Caco-2 (cell line): ENCODE measurements around the gene TTLL11. TPM values are rescaled to one million over a fixed set of nuclear protein-coding genes. Genes with fewer than 3 reads are reported as not detected.

Experiments
- BruUV-seq: library from RNA; stranded (reverse); fragments of 400-500 nt; replicated peaks from 2 replicates; lab custom pipeline; 2021; lab: Mats Ljungman, UMichigan
- CTCF ChIA-PET: fragments of 300-600 bp; sonication (Branson Sonifier 250); formaldehyde crosslinking; loops from one replicate; lab custom pipeline; 2022; ENCODE audit warnings: antibody characterized with exemption; lab: Charles Lee
- POLR2A ChIA-PET: fragments of 300-600 bp; sonication (Branson Sonifier 250); formaldehyde crosslinking; loops from one replicate; lab custom pipeline; 2022; ENCODE audit warnings: antibody characterized with exemption; lab: Charles Lee
- DNase-seq, 2 experiments: peaks; one replicate each; pipeline versions ENCODE4 v3.0.0 to v3.0.0-alpha.2; 2020 to 2022
- H3K27me3 ChIP-seq: replicated peaks from 2 replicates; pipeline ENCODE4 v1.6.0; 2011; ENCODE audit warnings: low read length; ENCODE audit not compliant: control insufficient read depth, insufficient read depth
- H3K36me3 ChIP-seq: 2 replicates; pipeline ENCODE4 v1.5.1; 2011; ENCODE audit warnings: low read length; ENCODE audit not compliant: control insufficient read depth, insufficient read depth
- H3K4me1 ChIP-seq: fragments of 250-450 bp; sonication (Bioruptor Pico); 2 replicates; pipeline ENCODE4 v1.5.1; 2020; ENCODE audit warnings: mild to moderate bottlenecking
- H3K4me3 ChIP-seq: 2 replicates; pipeline ENCODE4 v1.5.1; 2011; ENCODE audit warnings: low read depth, mild to moderate bottlenecking, control low read depth, low read length
- H3K9me3 ChIP-seq: fragments of 250-450 bp; sonication (Bioruptor Pico); 2 replicates; pipeline ENCODE4 v1.5.1; 2020; ENCODE audit warnings: mild to moderate bottlenecking, moderate library complexity
- H3K27ac Mint-ChIP-seq: one replicate; pipeline ENCODE4 v1.8.0; 2022; ENCODE audit warnings: mixed read lengths; ENCODE audit not compliant: unreplicated experiment
- H3K27me3 Mint-ChIP-seq: one replicate; pipeline ENCODE4 v1.8.0; 2022; ENCODE audit warnings: mixed read lengths; ENCODE audit not compliant: insufficient read depth, unreplicated experiment
- H3K36me3 Mint-ChIP-seq: one replicate; pipeline ENCODE4 v1.8.0; 2022; ENCODE audit warnings: mild to moderate bottlenecking, mixed read lengths; ENCODE audit not compliant: insufficient read depth, unreplicated experiment
- H3K4me1 Mint-ChIP-seq: one replicate; pipeline ENCODE4 v1.8.0; 2022; ENCODE audit warnings: low read depth, mixed read lengths; ENCODE audit not compliant: unreplicated experiment
- H3K4me3 Mint-ChIP-seq: one replicate; pipeline ENCODE4 v1.8.0; 2022; ENCODE audit warnings: mild to moderate bottlenecking, moderate library complexity, mixed read lengths; ENCODE audit not compliant: unreplicated experiment
- H3K9me3 Mint-ChIP-seq: one replicate; pipeline ENCODE4 v1.8.0; 2022; ENCODE audit warnings: mixed read lengths; ENCODE audit not compliant: unreplicated experiment
- CTCF ChIP-seq, 2 experiments: fragments of 200-600 bp in 1 of 2; IDR thresholded peaks; 1 replicate in 1 of 2; 2 replicates in 1 of 2; pipeline versions ENCODE4 v1.5.1 to v1.8.0; 2011 to 2022; ENCODE audit warnings: antibody characterized with exemption in 1 of 2, control low read depth in 1 of 2, inconsistent platforms in 1 of 2, low read depth in 1 of 2, low read length in 1 of 2, mild to moderate bottlenecking in 1 of 2, moderate library complexity in 1 of 2; ENCODE audit not compliant: insufficient read depth in 1 of 2, severe bottlenecking in 1 of 2, unreplicated experiment in 1 of 2
- intact Hi-C: fragments of 100-400 bp; cut with micrococcal nuclease; formaldehyde crosslinking; loops from one replicate; pipeline ENCODE4 v1.10.0; 2022; ENCODE audit not compliant: unreplicated experiment
- total RNA-seq: library from RNA; stranded (reverse); gene quantifications from 2 replicates; pipeline ENCODE4 v1.2.3, GENCODE V29; 2022

The TTLL11 gene
- total RNA-seq, 1 experiment from 2014 or later = 4.4 TPM

- H3K4me1 ChIP-seq = peaks cover 18% of the 10 kb centered on the region
- Mint-ChIP-seq H3K4me3 (no peak overlapping the region), H3K27me3 (no peaks in the 10 kb centered on the region), H3K36me3 (no peaks in the 10 kb centered on the region), H3K9me3 (no peaks in the 10 kb centered on the region), H3K4me1 (peaks cover 17% of the 10 kb centered on the region), H3K27ac (no peak overlapping the region)
- H3K4me3 ChIP-seq = no peak overlapping the region
- ChIA-PET POLR2A (no interaction called here), CTCF (no interaction called here)
- no peaks in the 10 kb centered on the region for H3K9me3 ChIP-seq
- no peak for TF ChIP-seq CTCF (IDR thresholded peaks at IDR 0.05; ENCODE audit: insufficient read depth in 1 of 2, low read depth in 1 of 2, low read length in 1 of 2, severe bottlenecking in 1 of 2, unreplicated experiment in 1 of 2)
- BruUV-seq = no TSS peak
- no peaks in the 10 kb centered on the region for H3K27me3 ChIP-seq
- intact Hi-C loops = no loop called here
- H3K36me3 ChIP-seq = no peaks in the 10 kb centered on the region
- DNase-seq = no peak
Measured at GRCh38 chr9:121974421-121974820, 118.7 kb downstream of the TTLL11 start.

- no peak for DNase-seq
- POLR2A ChIA-PET = no interaction called here
- CTCF ChIA-PET = interaction anchor here (0.7 kb wide), 1 partner anchor 33 kb away, joined by 3 read pairs; no protein-coding TSS in a partner anchor
Measured at GRCh38 chr9:121972501-121972981, 120.6 kb downstream of the TTLL11 start.

GRCh38 chr9:121968056-121968455 is 125.1 kb downstream of the TTLL11 start:
- Histone ChIP-seq H3K9me3 (no peaks in the 10 kb centered on the region), H3K4me3 (no peak overlapping the region), H3K4me1 (no peaks in the 10 kb centered on the region), H3K27me3 (no peaks in the 10 kb centered on the region), H3K36me3 (no peaks in the 10 kb centered on the region)
- H3K9me3 Mint-ChIP-seq = no peaks in the 10 kb centered on the region
- no peaks in the 10 kb centered on the region for H3K4me1 Mint-ChIP-seq
- intact Hi-C loops = no loop called here
- TF ChIP-seq CTCF (IDR thresholded peaks at IDR 0.05; ENCODE audit: insufficient read depth in 1 of 2, low read depth in 1 of 2, low read length in 1 of 2, severe bottlenecking in 1 of 2, unreplicated experiment in 1 of 2) = no peak
- ChIA-PET CTCF (no interaction called here), POLR2A (no interaction called here)
- BruUV-seq = no TSS peak
- H3K36me3 Mint-ChIP-seq = no peaks in the 10 kb centered on the region
- peaks cover 3% of the 10 kb centered on the region for H3K27me3 Mint-ChIP-seq
- no peak for DNase-seq
- no peak overlapping the region for H3K4me3 Mint-ChIP-seq
- no peak overlapping the region for H3K27ac Mint-ChIP-seq

More at GRCh38 chr9:121972501-121972981, 120.6 kb downstream of the TTLL11 start:
- TF ChIP-seq CTCF (IDR thresholded peaks at IDR 0.05; ENCODE audit: insufficient read depth in 1 of 2, low read depth in 1 of 2, low read length in 1 of 2, severe bottlenecking in 1 of 2, unreplicated experiment in 1 of 2) = no peak
- Histone ChIP-seq H3K9me3 (no peaks in the 10 kb centered on the region), H3K4me3 (no peak overlapping the region), H3K27me3 (no peaks in the 10 kb centered on the region), H3K4me1 (peaks cover 18% of the 10 kb centered on the region), H3K36me3 (no peaks in the 10 kb centered on the region)
- no peak overlapping the region for H3K27ac Mint-ChIP-seq
- H3K4me1 Mint-ChIP-seq = peaks cover 17% of the 10 kb centered on the region
- intact Hi-C loops = no loop called here
- no peaks in the 10 kb centered on the region for H3K9me3 Mint-ChIP-seq
- H3K36me3 Mint-ChIP-seq = no peaks in the 10 kb centered on the region
- no peak overlapping the region for H3K4me3 Mint-ChIP-seq
- no peaks in the 10 kb centered on the region for H3K27me3 Mint-ChIP-seq
- no TSS peak for BruUV-seq
